GM19455 (cell line): ENCODE data around the gene CRADD.

Experiments used
- ATAC-seq: cut with Tn5 transposase; IDR thresholded peaks from one replicate; pipeline ENCODE4 v1.9.1; 2021; ENCODE audit not compliant: unreplicated experiment

CRADD gene

DNA sequence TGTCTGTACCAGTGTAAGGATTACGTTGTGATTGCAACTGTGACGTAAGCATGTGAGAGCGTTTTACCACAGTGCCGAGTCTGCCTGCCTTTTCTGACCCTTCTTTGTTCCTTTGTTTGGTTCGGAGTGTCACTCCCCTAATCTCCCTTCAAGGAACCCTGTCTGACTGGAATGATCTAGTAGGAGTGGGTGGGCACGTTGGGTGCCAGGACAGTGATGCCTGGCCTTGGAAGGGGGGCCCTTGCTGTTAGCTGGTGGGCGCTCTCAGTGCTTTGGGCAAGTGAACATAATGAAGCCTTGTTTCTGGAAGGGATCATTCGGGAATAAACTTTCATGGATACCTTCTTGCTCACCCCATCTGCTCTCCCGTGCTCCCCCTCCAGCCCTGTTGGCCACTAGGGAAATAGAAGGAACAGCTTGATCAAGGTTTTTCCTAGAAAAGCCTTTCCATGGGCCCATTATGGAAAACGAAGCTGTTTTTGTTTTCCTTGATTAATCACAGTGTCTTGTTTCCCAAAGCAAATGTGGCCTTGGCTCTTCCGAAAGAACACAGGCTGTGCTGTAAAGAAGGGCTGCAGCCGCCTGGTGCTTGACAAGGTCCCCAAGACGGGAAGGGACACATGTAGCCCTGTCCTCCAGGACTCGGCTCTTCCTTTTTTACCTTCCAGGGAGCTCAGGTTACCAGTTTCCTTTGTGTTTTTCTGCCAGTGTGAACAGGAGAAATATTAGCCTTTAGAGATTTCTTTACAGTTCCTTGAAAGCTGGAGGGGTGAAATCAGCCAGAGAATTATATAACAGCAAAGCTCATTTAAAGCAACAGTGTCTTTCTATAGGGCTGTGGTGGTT is 215.5 kb downstream of the CRADD start:
- no peak for ATAC-seq

DNA sequence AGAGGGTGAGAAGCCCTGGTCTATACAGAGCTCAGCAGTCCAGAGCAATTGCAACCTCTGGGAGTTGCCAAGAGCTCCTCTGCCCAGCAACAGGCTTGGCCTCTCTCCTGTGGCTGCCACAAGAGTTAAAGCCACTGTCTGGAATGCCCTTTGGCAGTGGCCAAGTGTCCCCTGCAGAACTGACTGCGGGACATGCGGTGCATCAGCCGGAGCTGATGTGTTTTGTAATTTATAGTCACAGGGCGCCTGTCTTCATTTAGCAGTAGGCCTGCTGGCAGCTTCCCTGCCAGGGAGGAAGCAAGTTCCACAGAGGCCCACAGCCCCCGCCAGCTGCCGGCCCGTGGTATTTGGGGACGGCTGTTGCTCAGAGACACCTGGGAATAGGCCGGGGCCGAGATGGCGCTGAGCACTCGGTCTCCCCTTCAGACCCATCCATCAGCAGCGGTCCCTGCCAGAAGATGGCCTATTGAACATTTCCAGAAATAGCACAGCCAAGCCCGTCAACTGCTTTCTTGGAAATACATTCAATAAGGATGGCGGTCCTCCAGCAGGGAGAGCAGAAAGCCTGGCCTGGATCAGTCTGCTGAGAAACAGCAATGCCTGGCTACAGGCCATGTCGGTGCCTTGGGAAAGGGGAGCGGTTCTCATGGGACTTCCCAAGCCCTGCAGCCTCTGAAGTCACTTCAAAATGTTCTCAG is 217.4 kb downstream of the CRADD start:
- no peak for ATAC-seq

DNA sequence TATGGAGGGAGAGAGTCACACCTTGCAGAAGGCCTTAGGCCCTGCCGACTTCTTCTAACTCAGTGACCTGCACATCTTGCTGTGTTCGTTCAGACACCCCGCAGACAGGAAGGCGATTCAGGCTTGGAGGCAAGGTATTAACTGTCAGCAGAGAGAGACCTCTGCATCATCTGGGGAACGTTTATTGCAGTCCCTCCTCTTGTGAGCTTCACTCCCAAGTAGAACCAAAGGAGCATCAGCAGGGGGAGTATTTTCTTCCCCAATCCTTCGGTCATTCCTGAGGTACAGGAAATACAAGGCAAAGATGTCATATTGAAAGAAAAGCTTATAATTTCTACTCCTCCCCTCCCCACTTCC is 217.9 kb downstream of the CRADD start:
- ATAC-seq: no peak

DNA sequence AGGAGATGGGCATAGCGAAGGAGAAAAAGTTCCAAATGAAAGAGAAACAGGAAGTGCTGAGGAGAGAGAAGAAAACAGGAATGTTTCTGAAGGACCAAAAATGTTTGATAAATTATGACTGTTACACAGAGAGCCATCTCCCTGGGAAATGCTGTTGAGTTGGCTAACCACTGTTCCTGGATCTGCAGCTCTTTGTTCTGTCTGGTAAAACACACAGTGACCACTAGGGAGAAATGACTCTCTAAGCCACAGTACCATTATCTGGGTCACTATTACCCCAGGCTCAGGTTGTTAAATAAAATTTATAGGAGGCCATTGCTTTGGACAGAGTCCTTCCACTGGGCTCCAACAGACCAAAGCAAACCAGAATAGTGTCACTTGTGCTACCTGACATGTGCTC is 219.3 kb downstream of the CRADD start:
- ATAC-seq: no peak

DNA sequence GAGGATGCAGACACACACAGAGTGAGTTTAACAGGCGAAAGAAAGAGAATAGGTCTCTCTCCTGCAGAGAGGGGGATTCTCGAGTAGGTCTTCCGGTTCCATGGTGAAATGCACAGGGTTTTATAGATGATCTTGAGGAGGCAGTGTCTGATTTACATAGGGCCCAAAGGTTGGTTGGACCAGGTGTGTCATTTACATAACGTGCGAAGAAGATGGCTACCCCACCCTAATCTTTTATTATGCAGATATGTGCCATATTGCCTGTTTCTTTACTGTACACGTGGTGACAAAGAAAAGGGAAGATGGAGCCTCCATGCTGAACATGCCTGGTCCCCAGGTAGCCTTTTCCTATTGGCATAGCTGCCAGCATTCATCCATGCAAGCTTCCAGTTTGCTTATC is 219.8 kb downstream of the CRADD start:
- ATAC-seq: no peak

DNA sequence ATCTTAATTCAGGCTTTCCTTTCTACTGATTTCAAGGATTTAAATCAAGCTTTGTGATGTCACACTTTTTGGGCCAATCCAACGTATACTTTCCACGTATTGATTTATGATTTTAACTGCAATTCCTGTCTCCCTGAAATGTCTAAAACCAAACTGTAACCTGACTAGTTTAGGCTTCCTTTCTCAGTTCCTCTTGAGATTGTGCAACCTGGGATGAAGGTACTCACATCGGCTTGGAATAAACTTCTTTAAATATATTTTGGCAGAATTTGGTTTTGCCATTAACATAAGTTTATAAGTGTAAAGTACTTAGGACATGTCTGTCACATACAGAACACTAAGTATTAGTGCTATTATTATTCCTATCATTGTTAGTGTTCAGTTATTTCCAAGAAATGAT is 224.6 kb downstream of the CRADD start:
- no peak for ATAC-seq

DNA sequence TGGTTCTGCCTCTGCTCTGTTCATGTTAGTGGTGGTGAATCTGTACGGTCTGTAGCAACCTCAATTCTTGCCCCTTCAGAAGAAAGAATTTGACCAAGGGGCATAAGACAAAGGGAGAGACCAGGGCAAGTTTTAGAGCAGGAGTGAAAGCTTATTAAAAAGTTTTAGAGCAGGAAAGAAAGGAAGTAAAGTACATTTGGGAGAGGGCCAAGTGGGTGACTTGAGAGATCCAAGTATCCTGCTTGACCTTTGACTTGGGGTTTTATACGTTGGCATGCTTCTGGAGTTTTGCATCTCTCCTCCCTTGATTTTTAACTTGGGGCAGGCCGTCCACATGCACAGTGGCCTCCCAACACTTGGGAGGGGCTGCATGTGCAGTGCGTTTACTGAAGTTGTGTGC is 225.0 kb downstream of the CRADD start:
- no peak for ATAC-seq

DNA sequence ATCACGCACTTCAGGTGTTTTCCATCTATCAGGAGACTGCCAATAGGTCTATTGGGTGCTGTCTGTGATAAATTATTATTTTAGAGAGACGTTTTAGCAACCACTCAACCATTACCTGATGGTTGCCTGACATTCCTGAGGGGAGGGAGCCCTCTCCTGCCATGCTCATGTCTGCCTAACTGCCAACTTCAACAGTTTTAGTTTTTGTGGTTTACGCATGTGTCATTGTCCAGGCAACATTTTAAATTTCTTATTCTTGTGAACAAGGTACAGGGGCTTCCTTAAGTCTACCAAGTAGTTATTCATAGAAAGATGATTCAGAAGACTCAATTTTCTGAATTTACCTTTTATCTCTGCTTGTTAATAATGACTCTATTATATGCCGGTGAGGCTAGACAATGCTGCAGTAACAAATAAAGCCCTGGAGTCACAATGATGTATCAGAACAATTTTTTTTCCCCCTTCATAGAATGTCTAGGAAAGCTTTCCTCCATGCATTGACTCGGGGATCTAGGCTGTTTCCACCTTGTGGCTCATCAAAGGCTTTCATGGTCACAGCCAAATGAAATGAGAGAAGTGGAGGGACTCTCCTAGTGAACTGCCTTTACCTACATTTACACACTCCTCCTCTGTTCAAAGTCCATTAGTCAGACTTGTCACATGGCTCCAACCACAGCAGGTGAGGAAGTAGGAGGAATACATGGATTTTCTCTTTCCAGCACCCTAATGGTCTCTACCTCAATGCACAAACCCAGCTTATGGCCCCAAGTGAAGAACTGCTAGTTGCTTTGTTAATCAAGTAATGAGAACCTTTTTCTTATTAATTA is 225.8 kb downstream of the CRADD start:
- ATAC-seq: no peak

DNA sequence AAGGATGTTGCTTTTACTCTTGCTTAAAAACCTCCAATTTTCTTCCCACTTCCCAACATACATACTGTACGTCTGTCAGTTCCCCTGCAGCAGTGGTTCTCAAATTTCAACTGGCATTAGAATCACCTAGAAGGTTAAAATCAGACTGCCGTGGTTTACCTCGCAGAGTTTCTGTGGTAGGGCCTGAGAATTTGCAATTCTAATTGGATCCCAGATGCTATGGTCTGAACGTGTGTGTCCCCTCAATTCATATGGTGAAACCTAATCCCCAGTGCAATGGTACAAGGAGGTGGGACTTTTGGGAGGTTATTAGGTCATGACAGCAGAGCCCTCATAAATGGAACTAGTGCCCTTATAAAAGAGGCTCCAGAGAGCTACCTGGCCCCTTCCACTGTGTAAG is 226.9 kb downstream of the CRADD start:
- ATAC-seq: no peak

DNA sequence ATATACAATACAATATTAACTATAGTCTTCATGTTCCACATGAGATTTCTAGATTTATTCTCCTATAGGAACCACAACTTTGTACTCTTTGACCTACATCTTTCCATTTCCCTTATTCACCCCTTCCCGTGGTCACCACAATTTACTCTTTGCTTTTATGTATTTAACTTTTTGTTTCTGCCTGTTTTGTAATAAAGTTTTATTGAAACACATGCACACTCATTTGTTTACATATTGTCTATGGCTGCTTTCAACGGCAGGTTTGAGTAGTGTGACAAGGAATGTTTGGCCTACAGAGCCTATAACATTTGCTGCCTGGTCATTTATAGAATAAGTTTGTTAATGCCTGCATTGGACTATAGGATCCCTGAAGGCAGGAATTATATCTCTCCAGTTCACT is 231.1 kb downstream of the CRADD start:
- ATAC-seq: no peak

DNA sequence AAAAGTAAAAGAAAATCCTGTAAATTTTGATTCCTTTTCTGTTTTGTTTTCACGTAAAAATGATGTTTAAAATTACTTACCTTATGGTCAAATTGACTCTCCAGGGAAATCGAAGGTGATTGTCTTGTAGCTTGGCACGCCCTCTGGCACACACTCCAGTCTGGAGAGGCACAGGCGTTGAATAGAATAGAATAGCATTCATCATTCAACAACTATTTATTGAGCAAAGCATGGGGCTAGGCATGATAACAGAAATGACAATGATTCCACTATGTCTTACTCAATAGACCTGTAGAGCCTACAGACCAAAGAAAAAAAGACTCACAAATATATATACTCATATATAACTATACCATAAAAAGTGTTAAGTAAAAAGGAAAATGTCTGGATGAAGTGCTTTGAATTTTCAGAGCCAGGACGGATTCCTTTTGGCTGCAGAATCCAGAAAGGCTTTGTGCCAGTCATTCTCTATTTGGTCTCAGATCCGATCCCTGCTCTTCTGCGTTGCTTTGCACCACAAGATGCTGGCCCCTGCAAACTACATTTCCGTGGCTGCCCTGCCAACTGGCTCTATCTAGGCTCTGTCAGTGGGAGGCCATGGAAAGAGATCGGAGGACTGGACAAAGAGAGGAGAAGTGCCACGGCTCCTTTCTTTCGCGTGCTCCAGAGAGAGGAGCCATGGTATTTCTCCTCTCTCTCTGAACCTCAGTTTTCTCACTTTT is 231.8 kb downstream of the CRADD start:
- ATAC-seq: no peak

DNA sequence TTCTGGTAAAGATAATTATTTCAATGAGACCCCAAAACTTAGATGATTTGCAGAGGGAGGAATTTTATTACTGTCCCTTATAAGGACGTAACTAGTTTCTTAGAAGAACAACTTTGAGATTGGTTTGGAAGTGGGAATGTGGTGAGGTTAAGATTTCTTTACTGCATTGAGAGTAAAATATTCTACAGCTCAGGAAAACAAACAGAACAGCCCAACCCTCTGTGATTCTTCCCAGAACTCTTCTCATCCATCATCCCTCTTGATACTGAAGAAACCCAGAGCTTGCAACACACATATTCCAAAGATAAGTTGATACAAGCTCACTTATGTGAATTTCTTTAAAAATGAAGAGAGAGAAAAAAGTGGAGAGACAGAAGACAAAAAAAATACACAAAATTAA is 234.2 kb downstream of the CRADD start:
- ATAC-seq: no peak

DNA sequence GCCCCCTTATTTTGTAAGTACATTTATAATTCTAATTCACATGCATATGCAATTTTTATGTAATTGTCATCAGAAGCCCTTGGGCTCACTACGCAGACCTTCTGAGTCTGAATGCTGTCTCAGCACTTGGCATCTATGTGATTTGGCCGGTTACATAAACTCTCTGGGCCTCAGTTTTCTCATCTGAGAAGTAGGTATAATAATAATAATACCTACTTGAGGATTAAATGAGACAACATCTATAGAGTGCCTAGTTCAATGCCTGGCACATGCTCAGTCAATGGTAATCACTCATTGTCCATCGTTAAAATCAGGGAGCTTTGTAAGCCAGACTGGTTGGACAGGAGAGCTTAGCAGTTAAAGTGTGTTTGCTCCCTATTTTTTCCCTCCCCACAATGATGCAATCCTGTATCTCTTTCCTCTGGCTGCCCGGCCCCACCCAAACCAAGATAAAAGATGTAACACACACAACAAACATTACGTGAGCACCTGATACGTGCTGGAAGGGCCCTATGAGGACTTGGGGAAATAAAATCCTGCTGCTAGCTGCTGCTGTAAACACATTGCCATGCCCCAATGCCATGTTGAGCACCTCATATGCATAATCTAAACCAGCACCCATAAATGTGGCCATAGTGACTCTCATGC is 235.0 kb downstream of the CRADD start:
- no peak for ATAC-seq

DNA sequence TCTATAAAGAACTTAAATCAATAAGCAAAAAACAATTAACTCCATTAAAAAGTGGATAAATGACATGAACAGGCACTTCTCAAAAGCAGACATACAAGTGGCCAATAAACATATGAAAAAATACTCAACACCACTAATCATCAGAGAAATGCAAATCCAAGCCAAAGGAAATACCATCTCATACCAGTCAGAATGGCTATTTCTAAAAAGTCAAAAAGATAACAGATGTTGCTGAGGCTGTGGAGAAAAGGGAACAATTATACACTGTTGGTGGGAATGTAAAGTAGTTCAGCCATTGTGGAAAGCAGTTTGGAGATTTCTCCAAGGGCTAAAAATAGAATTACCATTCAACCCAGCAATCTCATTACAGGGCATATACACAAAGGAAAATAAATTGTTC is 236.7 kb downstream of the CRADD start:
- no peak for ATAC-seq

DNA sequence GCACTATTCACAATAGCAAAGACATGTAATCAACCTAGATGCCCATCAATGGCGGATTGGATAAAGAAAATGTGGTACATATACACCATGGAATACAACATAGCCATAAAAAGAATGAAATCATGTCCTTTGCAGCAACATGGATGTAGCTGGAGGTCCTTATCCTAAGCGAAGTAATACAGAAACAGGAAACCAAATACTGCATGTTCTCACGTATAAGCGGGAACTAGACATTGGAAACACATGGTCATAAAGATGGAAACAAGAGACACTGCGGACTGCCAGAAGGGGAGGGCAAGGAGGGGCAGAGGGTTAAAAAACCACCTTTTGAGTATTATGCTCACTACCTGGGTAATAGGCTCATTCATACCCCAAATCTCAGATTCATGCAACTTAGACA is 237.1 kb downstream of the CRADD start:
- ATAC-seq: no peak

DNA sequence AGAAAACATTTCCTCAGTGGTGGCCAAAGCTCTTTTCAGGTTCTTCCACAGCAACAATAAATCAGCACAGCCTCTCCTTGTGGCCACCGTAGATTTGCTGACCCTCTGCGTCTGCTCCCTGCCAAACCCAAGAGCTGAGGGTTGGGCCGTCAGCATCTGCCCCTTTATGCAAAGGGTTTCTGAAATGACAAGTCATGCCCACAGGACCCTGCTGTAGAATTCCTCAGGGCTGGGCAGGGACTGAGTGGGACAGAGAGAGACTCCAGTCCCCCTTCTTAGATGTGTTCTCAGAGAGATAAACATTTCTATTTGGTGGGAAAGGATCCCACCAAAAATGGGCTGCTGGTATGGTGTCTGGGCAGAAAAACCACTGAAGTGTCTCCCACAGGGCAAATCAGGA is 238.2 kb downstream of the CRADD start:
- ATAC-seq: no peak

DNA sequence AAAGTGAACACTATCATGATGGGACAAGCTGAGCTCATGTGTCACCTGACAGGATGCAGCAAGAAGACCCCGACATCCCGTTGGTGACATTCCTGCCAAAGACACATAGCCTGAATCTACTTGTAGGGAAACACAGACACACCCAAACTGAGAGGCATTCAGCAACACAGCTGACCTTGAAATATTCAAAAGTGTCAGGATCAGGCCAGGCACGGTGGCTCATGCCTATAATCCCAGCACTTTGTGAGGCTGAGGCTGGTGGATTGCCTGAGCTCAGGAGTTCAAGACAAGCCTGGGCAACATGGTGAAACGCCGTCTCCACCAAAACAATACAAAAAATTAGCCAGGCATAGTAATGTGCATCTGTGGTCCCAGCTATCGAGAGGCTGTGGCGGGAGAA is 239.2 kb downstream of the CRADD start:
- ATAC-seq: no peak

DNA sequence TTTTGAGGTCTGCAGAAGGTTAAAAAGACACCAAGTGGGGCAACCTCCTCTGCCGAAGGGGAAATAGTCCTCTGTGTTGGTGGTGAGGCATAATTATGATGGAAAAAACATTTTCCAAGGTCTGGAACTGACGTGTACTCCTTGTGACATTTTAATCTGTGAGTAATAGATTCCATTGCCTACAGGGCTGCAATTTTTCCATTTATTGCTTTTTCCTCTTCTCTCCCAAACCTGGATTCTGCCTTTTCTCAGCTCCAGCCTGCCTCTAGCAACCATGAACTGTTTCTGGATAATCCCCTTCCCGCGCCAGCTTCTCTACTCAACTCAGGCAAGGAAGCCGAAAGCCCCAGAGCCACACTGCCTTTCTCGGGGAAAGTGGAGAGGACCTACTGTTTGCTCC is 241.1 kb downstream of the CRADD start:
- ATAC-seq: no peak

DNA sequence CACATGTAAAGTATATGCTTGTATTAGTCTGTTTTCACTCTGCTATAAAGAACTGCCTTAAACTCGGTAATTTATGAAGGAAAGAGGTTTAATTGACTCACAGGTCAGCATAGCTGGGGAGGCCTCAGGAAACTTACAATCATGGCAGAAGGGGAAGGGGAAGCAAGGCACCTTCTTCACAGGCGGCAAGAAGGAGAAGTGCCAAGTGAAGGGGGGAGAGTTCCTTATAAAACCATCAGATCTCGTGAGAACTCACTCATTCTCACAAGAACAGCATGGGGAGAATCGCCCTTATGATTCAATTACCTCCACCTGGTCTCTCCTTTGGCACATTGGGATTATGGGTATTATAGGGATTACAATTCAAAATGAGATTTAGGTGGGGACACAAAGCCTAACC is 241.7 kb downstream of the CRADD start:
- ATAC-seq: no peak

DNA sequence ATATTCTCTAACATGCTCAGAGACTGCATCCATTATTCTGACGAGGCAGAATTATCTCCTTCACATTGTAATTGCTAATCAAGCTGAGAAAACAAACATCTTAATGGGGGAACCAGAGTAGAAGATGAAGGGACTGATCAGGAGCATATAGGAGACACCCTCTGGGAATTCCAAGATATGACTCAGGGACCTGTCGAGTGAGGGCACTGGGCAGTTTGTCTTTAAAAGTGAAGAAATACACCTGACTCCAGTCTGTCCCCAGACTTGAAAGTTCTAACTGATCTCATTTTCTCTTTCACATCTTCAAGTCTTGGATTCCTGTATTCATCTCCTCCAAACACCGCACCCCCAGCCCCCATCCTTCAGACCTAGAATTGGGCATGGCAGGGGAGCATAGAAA is 244.3 kb downstream of the CRADD start:
- ATAC-seq: no peak

DNA sequence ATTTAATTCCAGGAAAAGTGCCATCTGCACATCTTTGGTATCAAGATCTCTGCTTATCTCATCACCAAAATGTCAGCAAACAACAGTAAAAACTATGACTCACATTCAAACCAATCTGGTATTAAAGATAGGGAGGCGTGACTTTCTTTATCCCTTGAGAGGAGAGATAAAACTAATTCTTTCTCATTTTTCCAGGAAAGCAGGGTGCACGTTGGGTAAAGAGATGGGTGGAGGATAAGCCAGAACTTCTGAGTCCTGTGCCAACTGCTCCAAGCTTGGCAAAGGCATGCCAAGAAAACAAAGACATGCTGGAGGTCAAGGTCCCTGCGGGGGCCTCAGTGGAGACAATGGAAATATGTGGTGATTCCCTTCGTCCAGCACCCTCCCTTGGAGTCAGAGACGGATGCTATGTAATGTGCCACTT is 245.4 kb downstream of the CRADD start:
- ATAC-seq: no peak
